Measurements from ENCODE around the gene DEPP1. TPM values are rescaled to one million over a fixed set of nuclear protein-coding genes. Genes with fewer than 3 reads are reported as not detected.

DEPP1 gene
- total and polyA plus RNA-seq, 10 of the 15 experiments (the other 5 are each of a cell fraction or from before 2014, with no cell fraction given): 1.7 to 12.1 (median 7.3) TPM

DNA sequence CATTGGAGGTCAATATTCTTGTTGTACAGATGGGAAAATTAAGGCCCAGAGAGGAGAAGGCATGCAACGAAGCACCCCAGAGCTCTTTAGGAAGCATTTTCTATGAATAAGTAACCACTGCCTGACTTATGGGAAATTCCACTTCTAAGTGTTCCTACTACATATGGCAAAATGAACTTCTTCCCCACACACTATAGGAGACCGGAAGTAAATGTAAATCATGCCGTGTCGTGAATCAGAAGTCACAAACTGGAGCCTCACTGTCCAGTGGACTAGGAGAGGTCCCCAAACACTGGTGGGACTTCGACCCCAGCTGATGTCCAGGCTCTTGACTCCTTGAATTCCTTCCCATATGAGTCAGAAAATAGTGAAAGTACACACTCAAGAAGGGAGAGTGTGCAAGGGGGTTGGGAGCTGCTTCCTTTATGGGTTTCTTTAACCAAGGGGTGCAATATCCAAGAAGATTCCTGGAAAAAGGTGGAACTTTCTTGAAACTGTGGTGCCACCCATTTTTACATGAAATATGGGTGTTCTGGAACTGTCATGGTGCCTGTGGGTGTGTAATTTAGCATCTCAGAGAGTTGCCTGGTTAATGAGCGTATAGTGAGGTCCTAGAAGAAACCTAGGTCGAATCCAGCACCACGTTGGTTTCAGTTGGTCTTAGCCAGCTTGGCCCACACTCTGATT lies 12.3 kb downstream of the DEPP1 start (continued):
- TF ChIP-seq TAF1 (IDR thresholded peaks at IDR 0.05; ENCODE audit: borderline replicate concordance, low read depth, low read length) (no peak), MTA2 (IDR thresholded peaks at IDR 0.05; ENCODE audit: low read depth) (0 out of 2 replicates have a peak, but pooled peaks have one; percentile 10), EP300 (IDR thresholded peaks at IDR 0.05; ENCODE audit: borderline replicate concordance in 1 of 2, control insufficient read depth in 1 of 2, low read depth in 2 of 2, low read length in 2 of 2) (0 out of 4 replicates have a peak, but pooled peaks of 1 of the 2 experiments have one; percentile 3), YBX1 (IDR thresholded peaks at IDR 0.05) (no peak), SMARCA5 (IDR thresholded peaks at IDR 0.05) (no peak), CBFB (IDR thresholded peaks at IDR 0.05; ENCODE audit: low read depth) (no peak), RFX5 (IDR thresholded peaks at IDR 0.05; ENCODE audit: low read depth, low read length) (no peak), CREB1 (IDR thresholded peaks at IDR 0.05; ENCODE audit: low read depth) (no peak), WRNIP1 (IDR thresholded peaks at IDR 0.05; ENCODE audit: borderline replicate concordance, low read depth, low read length) (no peak), NBN (IDR thresholded peaks at IDR 0.05) (no peak), SUZ12 (IDR thresholded peaks at IDR 0.05; ENCODE audit: unreplicated experiment) (no peak), NFXL1 (IDR thresholded peaks at IDR 0.05; ENCODE audit: borderline replicate concordance) (no peak), MYC (IDR thresholded peaks at IDR 0.05; ENCODE audit: insufficient read depth, insufficient read length, insufficient replicate concordance, low read length, severe bottlenecking) (no peak), TARDBP (IDR thresholded peaks at IDR 0.05; ENCODE audit: borderline replicate concordance) (no peak)
- TF ChIP-seq, protein P1, sequence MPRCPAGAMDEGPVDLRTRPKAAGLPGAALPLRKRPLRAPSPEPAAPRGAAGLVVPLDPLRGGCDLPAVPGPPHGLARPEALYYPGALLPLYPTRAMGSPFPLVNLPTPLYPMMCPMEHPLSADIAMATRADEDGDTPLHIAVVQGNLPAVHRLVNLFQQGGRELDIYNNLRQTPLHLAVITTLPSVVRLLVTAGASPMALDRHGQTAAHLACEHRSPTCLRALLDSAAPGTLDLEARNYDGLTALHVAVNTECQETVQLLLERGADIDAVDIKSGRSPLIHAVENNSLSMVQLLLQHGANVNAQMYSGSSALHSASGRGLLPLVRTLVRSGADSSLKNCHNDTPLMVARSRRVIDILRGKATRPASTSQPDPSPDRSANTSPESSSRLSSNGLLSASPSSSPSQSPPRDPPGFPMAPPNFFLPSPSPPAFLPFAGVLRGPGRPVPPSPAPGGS (IDR thresholded peaks at IDR 0.05; ENCODE audit: borderline replicate concordance, insufficient read depth, low read depth, low read length, poor library complexity, severe bottlenecking): no peak
- TF ChIP-seq, protein P2, sequence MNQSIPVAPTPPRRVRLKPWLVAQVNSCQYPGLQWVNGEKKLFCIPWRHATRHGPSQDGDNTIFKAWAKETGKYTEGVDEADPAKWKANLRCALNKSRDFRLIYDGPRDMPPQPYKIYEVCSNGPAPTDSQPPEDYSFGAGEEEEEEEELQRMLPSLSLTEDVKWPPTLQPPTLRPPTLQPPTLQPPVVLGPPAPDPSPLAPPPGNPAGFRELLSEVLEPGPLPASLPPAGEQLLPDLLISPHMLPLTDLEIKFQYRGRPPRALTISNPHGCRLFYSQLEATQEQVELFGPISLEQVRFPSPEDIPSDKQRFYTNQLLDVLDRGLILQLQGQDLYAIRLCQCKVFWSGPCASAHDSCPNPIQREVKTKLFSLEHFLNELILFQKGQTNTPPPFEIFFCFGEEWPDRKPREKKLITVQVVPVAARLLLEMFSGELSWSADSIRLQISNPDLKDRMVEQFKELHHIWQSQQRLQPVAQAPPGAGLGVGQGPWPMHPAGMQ (IDR thresholded peaks at IDR 0.05; ENCODE audit: borderline replicate concordance): no peak
- TF ChIP-seq, protein P3, sequence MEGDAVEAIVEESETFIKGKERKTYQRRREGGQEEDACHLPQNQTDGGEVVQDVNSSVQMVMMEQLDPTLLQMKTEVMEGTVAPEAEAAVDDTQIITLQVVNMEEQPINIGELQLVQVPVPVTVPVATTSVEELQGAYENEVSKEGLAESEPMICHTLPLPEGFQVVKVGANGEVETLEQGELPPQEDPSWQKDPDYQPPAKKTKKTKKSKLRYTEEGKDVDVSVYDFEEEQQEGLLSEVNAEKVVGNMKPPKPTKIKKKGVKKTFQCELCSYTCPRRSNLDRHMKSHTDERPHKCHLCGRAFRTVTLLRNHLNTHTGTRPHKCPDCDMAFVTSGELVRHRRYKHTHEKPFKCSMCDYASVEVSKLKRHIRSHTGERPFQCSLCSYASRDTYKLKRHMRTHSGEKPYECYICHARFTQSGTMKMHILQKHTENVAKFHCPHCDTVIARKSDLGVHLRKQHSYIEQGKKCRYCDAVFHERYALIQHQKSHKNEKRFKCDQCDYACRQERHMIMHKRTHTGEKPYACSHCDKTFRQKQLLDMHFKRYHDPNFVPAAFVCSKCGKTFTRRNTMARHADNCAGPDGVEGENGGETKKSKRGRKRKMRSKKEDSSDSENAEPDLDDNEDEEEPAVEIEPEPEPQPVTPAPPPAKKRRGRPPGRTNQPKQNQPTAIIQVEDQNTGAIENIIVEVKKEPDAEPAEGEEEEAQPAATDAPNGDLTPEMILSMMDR (IDR thresholded peaks at IDR 0.05 in 2 of 3, conservative IDR thresholded peaks at IDR 0.05 in 1 of 3; ENCODE audit: control insufficient read depth in 2 of 3, extremely low read depth in 1 of 3, insufficient read depth in 1 of 3, low read depth in 3 of 3, low read length in 3 of 3): no peak
- TF ChIP-seq, protein P4, sequence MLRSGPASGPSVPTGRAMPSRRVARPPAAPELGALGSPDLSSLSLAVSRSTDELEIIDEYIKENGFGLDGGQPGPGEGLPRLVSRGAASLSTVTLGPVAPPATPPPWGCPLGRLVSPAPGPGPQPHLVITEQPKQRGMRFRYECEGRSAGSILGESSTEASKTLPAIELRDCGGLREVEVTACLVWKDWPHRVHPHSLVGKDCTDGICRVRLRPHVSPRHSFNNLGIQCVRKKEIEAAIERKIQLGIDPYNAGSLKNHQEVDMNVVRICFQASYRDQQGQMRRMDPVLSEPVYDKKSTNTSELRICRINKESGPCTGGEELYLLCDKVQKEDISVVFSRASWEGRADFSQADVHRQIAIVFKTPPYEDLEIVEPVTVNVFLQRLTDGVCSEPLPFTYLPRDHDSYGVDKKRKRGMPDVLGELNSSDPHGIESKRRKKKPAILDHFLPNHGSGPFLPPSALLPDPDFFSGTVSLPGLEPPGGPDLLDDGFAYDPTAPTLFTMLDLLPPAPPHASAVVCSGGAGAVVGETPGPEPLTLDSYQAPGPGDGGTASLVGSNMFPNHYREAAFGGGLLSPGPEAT (IDR thresholded peaks at IDR 0.05; ENCODE audit: low read depth): peak; percentile 47; the same call in 1 of the 2 replicates
- TF ChIP-seq, protein P5, sequence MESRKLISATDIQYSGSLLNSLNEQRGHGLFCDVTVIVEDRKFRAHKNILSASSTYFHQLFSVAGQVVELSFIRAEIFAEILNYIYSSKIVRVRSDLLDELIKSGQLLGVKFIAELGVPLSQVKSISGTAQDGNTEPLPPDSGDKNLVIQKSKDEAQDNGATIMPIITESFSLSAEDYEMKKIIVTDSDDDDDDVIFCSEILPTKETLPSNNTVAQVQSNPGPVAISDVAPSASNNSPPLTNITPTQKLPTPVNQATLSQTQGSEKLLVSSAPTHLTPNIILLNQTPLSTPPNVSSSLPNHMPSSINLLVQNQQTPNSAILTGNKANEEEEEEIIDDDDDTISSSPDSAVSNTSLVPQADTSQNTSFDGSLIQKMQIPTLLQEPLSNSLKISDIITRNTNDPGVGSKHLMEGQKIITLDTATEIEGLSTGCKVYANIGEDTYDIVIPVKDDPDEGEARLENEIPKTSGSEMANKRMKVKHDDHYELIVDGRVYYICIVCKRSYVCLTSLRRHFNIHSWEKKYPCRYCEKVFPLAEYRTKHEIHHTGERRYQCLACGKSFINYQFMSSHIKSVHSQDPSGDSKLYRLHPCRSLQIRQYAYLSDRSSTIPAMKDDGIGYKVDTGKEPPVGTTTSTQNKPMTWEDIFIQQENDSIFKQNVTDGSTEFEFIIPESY (IDR thresholded peaks at IDR 0.05): no peak
- TF ChIP-seq, protein P6, sequence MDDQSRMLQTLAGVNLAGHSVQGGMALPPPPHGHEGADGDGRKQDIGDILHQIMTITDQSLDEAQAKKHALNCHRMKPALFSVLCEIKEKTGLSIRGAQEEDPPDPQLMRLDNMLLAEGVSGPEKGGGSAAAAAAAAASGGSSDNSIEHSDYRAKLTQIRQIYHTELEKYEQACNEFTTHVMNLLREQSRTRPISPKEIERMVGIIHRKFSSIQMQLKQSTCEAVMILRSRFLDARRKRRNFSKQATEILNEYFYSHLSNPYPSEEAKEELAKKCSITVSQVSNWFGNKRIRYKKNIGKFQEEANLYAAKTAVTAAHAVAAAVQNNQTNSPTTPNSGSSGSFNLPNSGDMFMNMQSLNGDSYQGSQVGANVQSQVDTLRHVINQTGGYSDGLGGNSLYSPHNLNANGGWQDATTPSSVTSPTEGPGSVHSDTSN (IDR thresholded peaks at IDR 0.05; ENCODE audit: insufficient replicate concordance, low read depth, low read length): no peak
